H1 (cell line): ENCODE measurements around the gene HMOX2. TPM values are rescaled to one million over a fixed set of nuclear protein-coding genes. Genes with fewer than 3 reads are reported as not detected.

Experiments
- CTCF ChIP-seq, 3 experiments: IDR thresholded peaks; 1 replicate in 2 of 3; 2 replicates in 1 of 3; pipeline versions ENCODE4 v1.5.1 to v1.6.1; 2011; ENCODE audit warnings: low read length in 3 of 3, mild to moderate bottlenecking in 3 of 3, inconsistent platforms in 2 of 3, low read depth in 1 of 3, moderate library complexity in 1 of 3; ENCODE audit not compliant: insufficient read depth in 1 of 3; ENCODE audit errors: control extremely low read depth in 1 of 3
- FOSL1 ChIP-seq: IDR thresholded peaks from 2 replicates; pipeline ENCODE4 v1.6.1; 2011; ENCODE audit warnings: mild to moderate bottlenecking, low read depth, low read length, moderate library complexity; ENCODE audit not compliant: insufficient read depth
- JUND ChIP-seq: IDR thresholded peaks from 2 replicates; pipeline ENCODE4 v1.6.1; 2011; ENCODE audit warnings: mild to moderate bottlenecking, improper control_type of control experiment, low read length
- NANOG ChIP-seq: IDR thresholded peaks from 2 replicates; pipeline ENCODE4 v1.6.1; 2011; ENCODE audit warnings: low read length, low read depth, mild to moderate bottlenecking, inconsistent platforms; ENCODE audit not compliant: insufficient read depth, poor library complexity, severe bottlenecking
- POLR2A ChIP-seq, 2 experiments: IDR thresholded peaks; 1 replicate in 1 of 2; 2 replicates in 1 of 2; pipeline ENCODE4 v1.6.1; 2011; ENCODE audit warnings: low read depth in 2 of 2, low read length in 2 of 2, mild to moderate bottlenecking in 2 of 2; ENCODE audit errors: control extremely low read depth in 1 of 2
- SP2 ChIP-seq: IDR thresholded peaks from 2 replicates; pipeline ENCODE4 v1.6.1; 2012; ENCODE audit warnings: mild to moderate bottlenecking, low read length, inconsistent platforms
- SP4 ChIP-seq: IDR thresholded peaks from 2 replicates; pipeline ENCODE4 v1.6.1; 2012; ENCODE audit warnings: low read length, inconsistent platforms
- TBP ChIP-seq: IDR thresholded peaks from 2 replicates; pipeline ENCODE4 v1.6.1; 2011; ENCODE audit warnings: low read depth, low read length, improper control_type of control experiment
- polyA plus RNA-seq, 7 experiments: library from polyadenylated mRNA; depleted of rRNA in 3 of 7; stranded (reverse) in 5 of 7; unstranded in 2 of 7; fragments of >200 nt in 5 of 7; fragments of 200-250 nt in 2 of 7; gene quantifications; 1 replicate in 5 of 7; 2 replicates in 1 of 7; 4 replicates in 1 of 7; pipeline versions ENCODE4 v1.2.1 to v1.2.3, GENCODE V29; 2011 to 2013; ENCODE audit warnings: missing spikeins in 2 of 7, mixed read lengths in 2 of 7
- total RNA-seq: library from RNA; stranded (reverse); fragmentation: NEBNext Ultra II Directional; extraction: Animal tissue kit (Norgen Biotek cat#: 25700); gene quantifications from 2 replicates; pipeline ENCODE4 v1.2.1, GENCODE V29; 2021

The HMOX2 gene
- total and polyA plus RNA-seq, 2 of the 8 experiments (the other 6 are each of a cell fraction or from before 2014, with no cell fraction given): 36.5 to 48.4 TPM

- TF ChIP-seq CTCF (IDR thresholded peaks at IDR 0.05; ENCODE audit: control extremely low read depth in 1 of 3, insufficient read depth in 1 of 3, low read depth in 1 of 3, low read length in 3 of 3) (no peak), POLR2A (IDR thresholded peaks at IDR 0.05; ENCODE audit: control extremely low read depth in 1 of 2, low read depth in 2 of 2, low read length in 2 of 2) (no peak), FOSL1 (no peak), SP2 (no peak), SP4 (no peak), JUND (no peak), TBP (no peak), NANOG (no peak)
Observed at GRCh38 chr16:4544473-4544872, 68.3 kb downstream of the HMOX2 start (continued).
